ENCODE data around the gene PRDM5.

PRDM5 gene

GRCh38 chr4:120922381-120923206 is at the start of gene PRDM5:
Gene PRDM5 (minus strand): TSS chr4:120922726. CDS start chr4:120922608, 118 bp downstream.
- in situ Hi-C loops (cut with MboI; ENCODE audit: low sequenced_read_pairs), result no loop called here

- in situ Hi-C loops (cut with MboI; ENCODE audit: low sequenced_read_pairs), result no loop called here
Observed at GRCh38 chr4:120971884-120972283, 49.4 kb upstream of the PRDM5 start.

GRCh38 chr4:120965938-120966337 is 43.4 kb upstream of the PRDM5 start:
- in situ Hi-C loops (cut with MboI; ENCODE audit: low sequenced_read_pairs), result no loop called here

GRCh38 chr4:120964596-120964995 is 42.1 kb upstream of the PRDM5 start:
- in situ Hi-C loops (cut with MboI; ENCODE audit: low sequenced_read_pairs), result no loop called here

GRCh38 chr4:120963449-120963848 is 40.9 kb upstream of the PRDM5 start:
- in situ Hi-C loops (cut with MboI; ENCODE audit: low sequenced_read_pairs), result no loop called here

- in situ Hi-C loops (cut with MboI; ENCODE audit: low sequenced_read_pairs), result no loop called here
Observed at GRCh38 chr4:120960656-120961267, 38.2 kb upstream of the PRDM5 start.

- in situ Hi-C loops (cut with MboI; ENCODE audit: low sequenced_read_pairs), result no loop called here
Observed at GRCh38 chr4:120948382-120948781, 25.9 kb upstream of the PRDM5 start.

- in situ Hi-C loops (cut with MboI; ENCODE audit: low sequenced_read_pairs), result no loop called here
Observed at GRCh38 chr4:120942776-120943175, 20.2 kb upstream of the PRDM5 start.

GRCh38 chr4:120940547-120940946 is 18.0 kb upstream of the PRDM5 start:
- in situ Hi-C loops (cut with MboI; ENCODE audit: low sequenced_read_pairs), result no loop called here

- in situ Hi-C loops (cut with MboI; ENCODE audit: low sequenced_read_pairs), result no loop called here
Observed at GRCh38 chr4:120939693-120940092, 17.2 kb upstream of the PRDM5 start.

- in situ Hi-C loops (cut with MboI; ENCODE audit: low sequenced_read_pairs), result no loop called here
Observed at GRCh38 chr4:120929847-120930246, 7.3 kb upstream of the PRDM5 start.

- in situ Hi-C loops (cut with MboI; ENCODE audit: low sequenced_read_pairs), result no loop called here
Observed at GRCh38 chr4:120927801-120928409, 5.4 kb upstream of the PRDM5 start.

- in situ Hi-C loops (cut with MboI; ENCODE audit: low sequenced_read_pairs), result no loop called here
Observed at GRCh38 chr4:120926358-120927025, 4.0 kb upstream of the PRDM5 start.

GRCh38 chr4:120924931-120925330 is 2.4 kb upstream of the PRDM5 start:
- in situ Hi-C loops (cut with MboI; ENCODE audit: low sequenced_read_pairs), result no loop called here

- in situ Hi-C loops (cut with MboI; ENCODE audit: low sequenced_read_pairs), result no loop called here
Observed at GRCh38 chr4:120923207-120923522, 639 bp upstream of the PRDM5 start.

- in situ Hi-C loops (cut with MboI; ENCODE audit: low sequenced_read_pairs), result no loop called here
Observed at GRCh38 chr4:120921456-120922380, 808 bp downstream of the PRDM5 start.

- in situ Hi-C loops (cut with MboI; ENCODE audit: low sequenced_read_pairs), result no loop called here
Observed at GRCh38 chr4:120920666-120921065, 1.9 kb downstream of the PRDM5 start.

GRCh38 chr4:120919358-120919757 is 3.2 kb downstream of the PRDM5 start:
- in situ Hi-C loops (cut with MboI; ENCODE audit: low sequenced_read_pairs), result no loop called here

GRCh38 chr4:120918788-120919187 is 3.7 kb downstream of the PRDM5 start:
- in situ Hi-C loops (cut with MboI; ENCODE audit: low sequenced_read_pairs), result no loop called here

- in situ Hi-C loops (cut with MboI; ENCODE audit: low sequenced_read_pairs), result no loop called here
Observed at GRCh38 chr4:120918092-120918491, 4.4 kb downstream of the PRDM5 start.

GRCh38 chr4:120916937-120917336 is 5.6 kb downstream of the PRDM5 start:
- in situ Hi-C loops (cut with MboI; ENCODE audit: low sequenced_read_pairs), result no loop called here

Measured in HL-60/S4 treated with retinoic acid at 250 ng/mL for 4 days and 3 days (cell line).